IPS DF 6.9 (cell line): Measurements from ENCODE around the gene FARS2.
"Not testable (repeated sequence)": the region's sequence is repeated elsewhere in the genome, so short reads cannot be mapped to it uniquely, and the experiment has no call there.

ENCODE experiments used
- DNase-seq: peaks from one replicate; pipeline ENCODE4 v3.0.0-alpha.2; 2013; ENCODE audit warnings: low read depth, low spot score
- H3K27ac ChIP-seq: one replicate; pipeline ENCODE4 v1.5.1; 2013; ENCODE audit warnings: low read length, control low read depth
- H3K27me3 ChIP-seq: 2 replicates; pipeline ENCODE4 v1.6.1; 2013; ENCODE audit warnings: mild to moderate bottlenecking, low read length; ENCODE audit not compliant: control insufficient read depth, insufficient read depth
- H3K36me3 ChIP-seq: 2 replicates; pipeline ENCODE4 v1.6.1; 2013; ENCODE audit warnings: low read length; ENCODE audit not compliant: control insufficient read depth, insufficient read depth
- H3K4me1 ChIP-seq: 2 replicates; pipeline ENCODE4 v1.6.1; 2013; ENCODE audit warnings: low read length; ENCODE audit not compliant: control insufficient read depth, insufficient read depth
- H3K4me3 ChIP-seq: 2 replicates; pipeline ENCODE4 v1.5.1; 2013; ENCODE audit warnings: mild to moderate bottlenecking, low read length
- H3K9me3 ChIP-seq: 2 replicates; pipeline ENCODE4 v1.6.1; 2013; ENCODE audit warnings: low read length, inconsistent platforms; ENCODE audit not compliant: control insufficient read depth, insufficient read depth
- WGBS: extraction: QIAGEN DNeasy Blood & Tissue Kit; methylation state at CpG from one replicate; pipeline ENCODE4 v1.1.7; 2013; ENCODE audit warnings: mixed read lengths, missing lambda C conversion rate; ENCODE audit not compliant: insufficient read length, insufficient coverage; 5-methylcytosine and 5-hydroxymethylcytosine counted together

FARS2 gene

DNA sequence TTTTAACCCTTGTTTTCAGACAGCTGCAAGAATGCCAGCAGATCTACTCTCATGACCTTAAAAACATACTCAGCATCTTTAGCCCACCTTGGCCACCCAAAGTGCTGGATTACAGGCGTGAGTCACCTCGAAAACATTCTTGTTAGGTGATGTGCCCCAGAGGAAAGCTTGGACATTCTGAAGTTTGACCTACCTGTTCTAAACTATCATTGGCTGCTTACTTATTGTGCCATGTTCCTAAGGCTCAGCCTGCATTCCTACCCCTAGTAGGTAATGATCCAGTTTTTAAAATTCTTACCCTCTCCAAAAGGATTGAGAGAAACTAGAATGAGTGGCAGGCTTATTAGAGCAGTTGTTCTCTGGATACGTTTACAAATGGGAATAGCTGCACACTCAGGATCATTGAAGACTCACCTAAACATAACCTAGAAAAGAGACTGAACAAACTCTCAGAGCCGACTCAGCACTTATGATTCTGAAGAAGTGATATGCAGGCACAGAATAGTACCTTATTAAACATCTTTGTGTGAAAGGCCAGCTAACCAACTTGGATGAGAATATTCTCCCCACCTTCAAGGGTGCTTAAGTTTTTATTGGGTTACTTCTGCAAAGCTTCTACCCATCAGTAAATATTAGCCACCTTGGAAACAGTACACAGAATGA is 383.3 kb downstream of the FARS2 start:
- WGBS: no CpG with 5 or more reads among the region's 4 CpGs
- DNase-seq: no peak
- H3K4me3 ChIP-seq: no peak overlapping the region
- no peaks in the 10 kb centered on the region for H3K36me3 ChIP-seq
- H3K27me3 ChIP-seq: no peaks in the 10 kb centered on the region
- H3K9me3 ChIP-seq: no peaks in the 10 kb centered on the region; the same call in 1 of the 2 replicates
- H3K27ac ChIP-seq: no peak overlapping the region
- H3K4me1 ChIP-seq: no peaks in the 10 kb centered on the region

DNA sequence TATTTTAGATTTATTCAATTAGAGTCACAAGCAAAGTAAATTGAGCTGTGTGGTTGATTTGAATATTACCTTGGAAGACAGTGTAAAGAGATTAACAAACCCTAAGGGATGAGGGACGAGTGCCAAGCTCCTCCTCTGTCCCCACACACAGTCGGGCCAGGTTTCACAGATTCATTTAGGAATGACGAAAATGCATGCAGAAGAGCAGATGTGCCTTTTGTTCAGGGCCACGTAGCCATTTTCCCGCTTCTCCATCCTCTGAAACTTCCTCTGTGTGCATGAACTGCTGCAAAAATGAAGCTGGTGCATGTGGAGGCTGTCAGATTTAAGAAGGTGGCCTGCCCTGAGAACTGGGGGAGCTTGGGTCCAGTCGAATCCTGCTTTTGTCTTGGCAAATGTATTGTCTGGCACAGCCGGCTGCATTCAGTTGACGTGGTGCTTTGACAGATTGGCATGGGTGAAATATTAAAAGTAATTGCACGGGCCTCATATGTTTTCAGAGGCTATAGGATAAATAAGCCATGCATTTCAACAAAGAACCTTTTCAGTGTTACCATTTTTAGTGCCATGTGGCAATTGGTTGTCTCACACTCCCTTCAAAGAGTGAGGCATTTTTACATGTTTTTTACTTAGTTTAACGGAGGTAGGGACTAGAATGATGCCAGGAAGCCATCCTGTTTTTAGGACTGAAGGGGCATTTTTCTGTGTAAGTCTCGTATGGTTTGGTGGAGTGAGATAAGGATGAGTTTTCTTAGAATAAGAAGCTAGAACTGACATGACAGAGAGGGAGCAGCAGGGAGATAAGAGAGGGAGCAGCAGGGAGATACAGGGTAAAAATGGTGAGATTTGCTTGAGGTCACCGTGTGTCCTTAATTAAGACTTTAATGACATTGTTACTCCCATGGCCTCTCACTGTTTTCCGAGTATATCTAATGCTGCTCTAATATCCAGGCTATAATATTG is 384.3 kb downstream of the FARS2 start:
- no peak for DNase-seq
- WGBS: no CpG with 5 or more reads among the region's 13 CpGs
- no peak overlapping the region for H3K4me3 ChIP-seq
- no peaks in the 10 kb centered on the region for H3K4me1 ChIP-seq
- H3K9me3 ChIP-seq: no peaks in the 10 kb centered on the region; the same call in 1 of the 2 replicates
- no peak overlapping the region for H3K27ac ChIP-seq
- H3K27me3 ChIP-seq: no peaks in the 10 kb centered on the region
- no peaks in the 10 kb centered on the region for H3K36me3 ChIP-seq

DNA sequence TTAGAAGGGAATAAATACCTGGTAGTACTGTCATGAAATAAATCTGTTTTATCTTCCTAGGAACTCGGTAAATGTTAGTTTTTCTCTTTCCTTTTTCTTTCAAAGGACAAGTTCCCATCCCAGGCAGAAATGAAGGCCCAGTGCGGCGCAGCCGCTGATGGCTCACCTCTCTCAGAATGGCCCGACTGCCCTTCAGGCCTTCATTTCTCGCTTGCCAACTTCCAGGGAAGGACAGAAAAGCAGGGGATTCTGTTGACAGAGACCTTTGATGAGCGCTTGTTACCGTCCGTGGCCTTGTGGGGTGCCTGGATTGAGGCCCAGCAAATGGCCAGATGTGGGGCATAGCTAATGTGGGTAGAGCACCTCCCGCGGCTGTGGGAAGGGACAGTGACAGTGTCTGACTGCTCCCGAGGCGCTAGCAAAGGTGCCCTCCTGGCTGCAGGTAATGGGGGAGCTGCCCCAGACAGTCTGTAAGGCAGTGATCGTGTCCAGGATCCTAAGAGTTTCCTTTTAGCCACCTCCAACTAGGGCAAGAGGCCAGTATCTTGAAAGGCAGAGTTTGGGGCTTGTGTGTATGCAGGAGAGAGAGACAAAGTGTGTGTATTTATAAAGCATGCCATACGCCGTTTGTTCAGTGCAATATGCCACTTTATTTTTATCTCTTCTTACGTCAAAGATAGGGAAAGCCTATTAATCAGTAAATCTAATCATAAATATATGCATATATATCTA is 391.3 kb downstream of the FARS2 start:
- Histone ChIP-seq H3K9me3 (no peaks in the 10 kb centered on the region), H3K27me3 (no peaks in the 10 kb centered on the region), H3K4me1 (no peaks in the 10 kb centered on the region), H3K36me3 (no peaks in the 10 kb centered on the region), H3K4me3 (no peak overlapping the region), H3K27ac (no peak overlapping the region)
- WGBS: no CpG with 5 or more reads among the region's 17 CpGs
- no peak for DNase-seq

DNA sequence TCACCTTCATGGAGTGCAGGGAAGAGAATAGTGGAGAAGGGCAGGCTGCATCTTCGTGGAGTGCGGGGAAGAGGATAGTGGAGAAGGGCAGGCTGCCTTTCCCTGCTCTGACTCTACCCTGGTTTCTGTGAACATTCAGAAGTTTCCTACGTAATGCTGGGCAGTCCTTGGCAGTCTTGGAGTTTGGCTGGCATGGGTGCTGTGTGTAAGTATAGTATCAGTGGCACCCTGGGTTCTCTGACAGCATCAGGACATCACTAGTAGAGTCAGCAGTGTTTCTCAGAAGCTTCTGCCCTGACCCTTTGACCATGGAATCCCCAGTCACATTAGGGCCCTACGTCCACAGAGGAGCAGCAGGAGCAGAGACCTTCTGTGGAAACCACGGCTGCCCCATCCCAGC is 392.5 kb downstream of the FARS2 start:
- Histone ChIP-seq H3K36me3 (no peaks in the 10 kb centered on the region), H3K27me3 (no peaks in the 10 kb centered on the region), H3K4me1 (no peaks in the 10 kb centered on the region), H3K27ac (no peak overlapping the region), H3K9me3 (no peaks in the 10 kb centered on the region), H3K4me3 (no peak overlapping the region)
- WGBS: no CpG with 5 or more reads among the region's 5 CpGs
- no peak for DNase-seq

DNA sequence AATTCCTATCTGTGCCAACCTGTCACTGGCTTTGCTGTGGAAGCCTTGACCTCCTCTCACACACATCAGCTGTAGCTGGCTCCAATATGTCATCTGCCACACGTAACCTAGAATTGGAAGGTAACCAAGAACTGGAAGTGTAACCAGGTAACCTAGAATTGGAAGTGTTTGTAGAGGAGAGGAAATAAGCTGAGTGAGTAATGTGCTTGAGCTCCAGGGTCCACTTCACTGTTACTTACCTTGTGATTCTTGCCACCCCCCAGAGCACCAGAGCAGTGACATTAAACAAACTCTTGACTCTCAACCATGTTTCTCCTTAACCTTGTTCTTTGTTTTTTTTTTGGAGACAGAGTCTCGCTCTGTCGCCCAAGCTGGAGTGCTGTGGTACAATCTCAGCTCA is 394.9 kb downstream of the FARS2 start:
- Histone ChIP-seq H3K27me3 (no peaks in the 10 kb centered on the region), H3K4me1 (0 out of 2 replicates have a peak, but pooled peaks cover 2% of the 10 kb centered on the region), H3K9me3 (no peaks in the 10 kb centered on the region), H3K36me3 (no peaks in the 10 kb centered on the region), H3K27ac (no peak overlapping the region), H3K4me3 (no peak overlapping the region)
- no CpG with 5 or more reads among the region's 3 CpGs for WGBS
- no peak for DNase-seq

DNA sequence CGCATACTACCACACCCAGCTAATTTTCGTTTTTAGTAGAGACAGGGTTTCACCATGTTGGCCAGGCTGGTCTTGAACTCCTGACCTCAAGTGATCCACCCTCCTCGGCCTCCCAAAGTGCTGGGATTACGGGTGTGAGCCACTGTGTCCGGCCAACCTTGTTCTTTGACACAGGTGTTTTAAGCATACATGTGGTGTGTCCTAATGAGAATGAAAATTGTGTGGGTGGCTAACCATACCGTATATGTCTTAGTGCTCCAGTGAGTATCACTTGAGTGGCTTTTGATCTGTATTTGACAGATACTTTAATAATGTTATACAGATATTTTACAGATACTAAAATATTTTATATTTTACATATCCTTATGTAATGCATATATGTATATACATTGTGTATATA is 395.4 kb downstream of the FARS2 start:
- H3K27me3 ChIP-seq, H3K4me1 ChIP-seq, H3K36me3 ChIP-seq, H3K4me3 ChIP-seq, H3K27ac ChIP-seq, DNase-seq, H3K9me3 ChIP-seq: not testable (repeated sequence)
- no CpG with 5 or more reads among the region's 6 CpGs for WGBS

DNA sequence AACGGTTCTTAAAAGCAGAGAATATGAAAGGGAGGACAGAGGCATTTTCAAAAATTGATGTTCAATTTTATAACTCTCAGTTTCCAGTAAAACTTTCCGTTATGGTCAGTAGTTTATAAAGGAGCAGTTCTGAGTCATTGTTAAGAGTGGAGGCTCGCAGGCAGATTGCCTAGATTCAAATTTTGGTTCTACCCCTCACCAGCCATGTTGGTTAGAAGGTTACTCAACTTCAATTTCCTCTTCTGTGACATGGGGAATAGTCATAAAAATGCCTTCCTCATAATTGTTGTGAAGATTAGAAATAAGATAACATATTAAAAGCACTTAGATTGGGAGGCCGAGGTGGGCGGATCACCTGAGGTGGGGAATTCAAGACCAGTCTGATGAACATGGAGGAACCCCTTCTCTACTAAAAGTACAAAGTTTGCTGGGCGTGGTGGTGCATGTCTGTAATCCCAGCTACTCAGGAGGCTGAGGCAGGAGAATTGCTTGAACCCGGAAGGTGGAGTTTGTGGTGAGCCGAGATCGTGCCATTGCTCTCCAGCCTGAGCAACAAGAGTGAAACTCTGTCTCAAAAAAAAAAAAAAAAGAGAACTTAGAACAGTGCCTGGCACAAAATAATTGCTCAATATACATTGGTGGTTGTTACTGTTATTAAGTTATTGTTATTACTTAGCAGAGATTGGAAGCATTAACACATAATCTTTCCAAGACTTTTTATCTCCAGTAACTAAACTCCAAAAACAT is 396.5 kb downstream of the FARS2 start:
- H3K9me3 ChIP-seq: no peaks in the 10 kb centered on the region
- H3K27me3 ChIP-seq: no peaks in the 10 kb centered on the region
- no peak for DNase-seq
- WGBS: no CpG with 5 or more reads among the region's 9 CpGs
- no peaks in the 10 kb centered on the region for H3K36me3 ChIP-seq
- H3K27ac ChIP-seq: no peak overlapping the region
- H3K4me3 ChIP-seq: no peak overlapping the region
- 0 out of 2 replicates have a peak, but pooled peaks cover 2% of the 10 kb centered on the region for H3K4me1 ChIP-seq

DNA sequence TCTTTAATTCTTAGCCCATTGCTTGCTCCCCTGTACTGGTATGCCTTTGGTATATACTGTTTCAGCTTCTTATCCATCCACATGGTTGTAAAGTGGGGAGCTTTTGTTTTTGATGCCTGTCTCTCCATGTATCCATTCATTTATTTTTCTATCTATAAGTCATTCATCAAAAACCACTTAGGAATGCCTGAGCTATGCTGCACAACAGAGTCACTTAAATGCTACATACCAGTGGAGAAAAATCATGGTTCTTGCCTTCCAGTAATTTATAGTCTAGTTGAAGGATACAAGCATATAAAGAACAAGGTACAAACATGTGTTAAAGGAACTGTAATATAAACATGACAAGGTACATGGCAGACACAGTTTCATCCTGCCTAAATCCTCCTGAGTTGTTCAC is 398.2 kb downstream of the FARS2 start:
- no peak for DNase-seq

DNA sequence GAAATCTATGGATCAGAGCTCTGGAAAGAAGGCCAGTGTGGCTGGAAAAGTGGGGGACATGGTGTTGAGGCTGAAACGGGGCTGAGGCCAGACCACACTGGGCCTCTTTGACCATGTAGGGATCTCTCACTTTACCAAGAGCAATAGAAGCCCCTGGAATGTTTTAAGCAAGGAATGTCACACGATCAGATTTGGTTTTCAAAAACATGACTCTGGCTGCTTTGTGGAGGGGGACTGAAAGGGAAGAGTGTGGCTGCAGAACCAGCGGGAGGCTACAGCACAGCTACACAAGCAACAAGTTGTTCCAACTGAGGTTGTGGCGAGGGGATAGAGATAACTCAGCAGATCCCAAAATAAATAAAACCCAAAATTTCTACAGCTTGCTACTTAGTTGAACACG is 399.5 kb downstream of the FARS2 start:
- Histone ChIP-seq H3K36me3 (no peaks in the 10 kb centered on the region), H3K27me3 (no peaks in the 10 kb centered on the region), H3K9me3 (no peaks in the 10 kb centered on the region), H3K27ac (no peak overlapping the region), H3K4me3 (no peak overlapping the region), H3K4me1 (peaks cover 4% of the 10 kb centered on the region; the same call in 1 of the 2 replicates)
- WGBS: no CpG with 5 or more reads among the region's 5 CpGs
- DNase-seq: no peak

More for the DNA sequence above, 398.2 kb downstream of the FARS2 start:
- Histone ChIP-seq H3K27me3 (no peaks in the 10 kb centered on the region), H3K4me1 (peaks cover 4% of the 10 kb centered on the region; the same call in 1 of the 2 replicates), H3K4me3 (no peak overlapping the region), H3K27ac (no peak overlapping the region), H3K9me3 (no peaks in the 10 kb centered on the region), H3K36me3 (no peaks in the 10 kb centered on the region)

DNA sequence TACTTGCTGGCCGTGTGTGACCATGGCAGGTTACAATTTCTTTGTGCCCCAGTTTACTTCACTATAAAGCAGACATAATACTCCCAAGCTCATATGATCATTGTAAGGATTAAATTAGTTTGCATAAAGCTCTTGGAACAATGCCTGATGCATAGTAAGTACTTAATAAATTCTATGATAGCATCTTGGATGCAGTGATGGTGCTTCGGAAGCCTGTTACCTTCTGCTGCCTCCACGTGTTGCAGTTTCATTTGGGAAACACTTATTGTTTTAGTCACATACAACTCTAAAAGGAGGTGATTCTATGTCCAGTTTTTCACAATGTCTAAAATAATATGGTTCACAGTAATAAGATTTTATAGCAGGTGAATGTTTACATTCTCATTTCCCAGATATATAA is 401.5 kb downstream of the FARS2 start:
- no peak for DNase-seq
- WGBS: no CpG with 5 or more reads among the region's 3 CpGs
- Histone ChIP-seq H3K4me1 (peaks cover 4% of the 10 kb centered on the region; the same call in 1 of the 2 replicates), H3K27me3 (no peaks in the 10 kb centered on the region), H3K36me3 (no peaks in the 10 kb centered on the region), H3K9me3 (no peaks in the 10 kb centered on the region), H3K4me3 (no peak overlapping the region), H3K27ac (no peak overlapping the region)
